Measurements from ENCODE around the gene MAN2A2. TPM values are rescaled to one million over a fixed set of nuclear protein-coding genes. Genes with fewer than 3 reads are reported as not detected.

Gene MAN2A2
- total RNA-seq (100 to 1,000 TPM; 119 to 158 (median 142) TPM), total RNA-seq (89.5 to 219 (median 171) reads per million in 29 experiments)
- 36.6 TPM for total RNA-seq (2013)

GRCh38 chr15:90902840-90903732, at the start of gene MAN2A2:
TSS of gene MAN2A2 (plus strand) at chr15:90903302. CDS start at chr15:90904208, 906 bp downstream.
- peak; percentile 64 to 70 (median 68) for ATAC-seq (replicated peaks in 1 of 4)
- ChIA-PET CTCF (interaction anchor here (0.5 to 4.7 kb wide), 8 partner anchors 20 to 837 kb away, joined by 3 to 78 read pairs (median 4); partner anchors contain the start of genes HDDC3 (in 2 of the 2) and UNC45A (in 1 of the 2)), POLR2A (interaction anchor here (0.5 to 1.0 kb wide), 9 partner anchors 17 to 869 kb away, joined by 3 to 8 read pairs (median 4); partner anchors contain the start of genes CIB1 (in 1 of the 2) and RCCD1 (in 1 of the 2))
- WGBS (ENCODE audit: insufficient coverage) = under 1% methylated on average over 77 of the region's 81 CpGs
- Histone ChIP-seq H3K36me3 (ENCODE audit: control insufficient read depth in 2 of 2, extremely low read depth in 1 of 2, insufficient read depth in 1 of 2, low read length in 1 of 2) (peaks cover 18 to 32% of the 10 kb centered on the region in 2 donors), H3K4me1 (ENCODE audit: control insufficient read depth in 1 of 2, extremely low read depth in 1 of 2, insufficient read depth in 2 of 2, low read length in 2 of 2) (peaks cover 3 to 19% of the 10 kb centered on the region in 2 experiments), H3K27ac (ENCODE audit: low read length) (peak within 1 kb of the TSS; percentile 84), H3K27me3 (replicated peaks in 1 of 2; ENCODE audit: control insufficient read depth in 2 of 2, extremely low read depth in 1 of 2, insufficient read depth in 2 of 2, low read length in 1 of 2) (no peaks in the 10 kb centered on the region), H3K4me3 (ENCODE audit: control insufficient read depth in 1 of 2, extremely low read depth in 1 of 2, low read length in 1 of 2) (peak within 1 kb of the TSS; percentile 80 to 86), H3K9me3 (no peaks in the 10 kb centered on the region)
- H3K4me3 Mint-ChIP-seq = peak within 1 kb of the TSS; percentile 82 to 88 (median 87)
- no peaks in the 10 kb centered on the region for H3K27me3 Mint-ChIP-seq
- H3K9me3 Mint-ChIP-seq = no peaks in the 10 kb centered on the region
- peaks cover 29% of the 10 kb centered on the region for H3K36me3 Mint-ChIP-seq
- peak within 1 kb of the TSS; percentile 90 for H3K27ac Mint-ChIP-seq
- DNase-seq = peak; percentile 28 to 80 (median 59)
- H3K4me1 Mint-ChIP-seq = peaks cover 24 to 27% (median 27%) of the 10 kb centered on the region in 3 donors

- ATAC-seq (replicated peaks in 1 of 4) = no peak
- Histone ChIP-seq H3K4me1 (ENCODE audit: control insufficient read depth in 1 of 2, extremely low read depth in 1 of 2, insufficient read depth in 2 of 2, low read length in 2 of 2) (peaks cover 7 to 80% of the 10 kb centered on the region in 2 experiments), H3K27me3 (replicated peaks in 1 of 2; ENCODE audit: control insufficient read depth in 2 of 2, extremely low read depth in 1 of 2, insufficient read depth in 2 of 2, low read length in 1 of 2) (peaks cover 0 to 6% of the 10 kb centered on the region in 2 experiments), H3K36me3 (ENCODE audit: control insufficient read depth in 2 of 2, extremely low read depth in 1 of 2, insufficient read depth in 1 of 2, low read length in 1 of 2) (no peaks in the 10 kb centered on the region), H3K27ac (ENCODE audit: low read length) (no peak overlapping the region), H3K9me3 (no peaks in the 10 kb centered on the region), H3K4me3 (ENCODE audit: control insufficient read depth in 1 of 2, extremely low read depth in 1 of 2, low read length in 1 of 2) (no peak overlapping the region)
- peaks cover 55 to 79% (median 76%) of the 10 kb centered on the region in 3 donors for H3K4me1 Mint-ChIP-seq
- peak overlapping the region in 1 of 2 donors; percentile 64 for H3K27ac Mint-ChIP-seq
- ChIA-PET POLR2A (interaction anchor here in 1 of 2 donors (0.6 kb wide), 1 partner anchor 205 kb away, joined by 3 read pairs; no protein-coding TSS in a partner anchor), CTCF (no interaction called here)
- H3K4me3 Mint-ChIP-seq = no peak overlapping the region
- 97% methylated on average over 8 of the region's 9 CpGs for WGBS (ENCODE audit: insufficient coverage)
- no peak for DNase-seq
- peaks cover 4% of the 10 kb centered on the region for H3K36me3 Mint-ChIP-seq
- no peaks in the 10 kb centered on the region for H3K9me3 Mint-ChIP-seq
- H3K27me3 Mint-ChIP-seq = no peaks in the 10 kb centered on the region
These were observed 48.0 kb upstream of the MAN2A2 start for GRCh38 chr15:90855139-90855538.

- H3K9me3 ChIP-seq = no peaks in the 10 kb centered on the region
- peaks cover 3 to 58% of the 10 kb centered on the region in 2 experiments for H3K4me1 ChIP-seq (ENCODE audit: control insufficient read depth in 1 of 2, extremely low read depth in 1 of 2, insufficient read depth in 2 of 2, low read length in 2 of 2)
- peaks cover 0 to 3% of the 10 kb centered on the region in 2 experiments for H3K27me3 ChIP-seq (replicated peaks in 1 of 2; ENCODE audit: control insufficient read depth in 2 of 2, extremely low read depth in 1 of 2, insufficient read depth in 2 of 2, low read length in 1 of 2)
- ChIA-PET POLR2A (no interaction called here), CTCF (interaction anchor here in 1 of 2 donors (1.4 kb wide), 1 partner anchor 19 kb away, joined by 3 read pairs; no protein-coding TSS in a partner anchor)
- no peaks in the 10 kb centered on the region for H3K36me3 Mint-ChIP-seq
- no peak overlapping the region for H3K4me3 Mint-ChIP-seq
- WGBS (ENCODE audit: insufficient coverage) = 85% methylated on average over 3 of the region's 8 CpGs
- H3K27me3 Mint-ChIP-seq = no peaks in the 10 kb centered on the region
- no peaks in the 10 kb centered on the region for H3K9me3 Mint-ChIP-seq
- H3K36me3 ChIP-seq (ENCODE audit: control insufficient read depth in 2 of 2, extremely low read depth in 1 of 2, insufficient read depth in 1 of 2, low read length in 1 of 2) = no peaks in the 10 kb centered on the region
- DNase-seq (no peak), ATAC-seq (replicated peaks in 1 of 4) (no peak)
- H3K27ac Mint-ChIP-seq = peak overlapping the region; percentile 22 to 76
- peaks cover 36 to 60% (median 56%) of the 10 kb centered on the region in 3 donors for H3K4me1 Mint-ChIP-seq
- H3K4me3 ChIP-seq (ENCODE audit: control insufficient read depth in 1 of 2, extremely low read depth in 1 of 2, low read length in 1 of 2) = no peak overlapping the region
- peak overlapping the region; percentile 84 for H3K27ac ChIP-seq (ENCODE audit: low read length)
These were observed 45.8 kb upstream of the MAN2A2 start for GRCh38 chr15:90857337-90857736.

GRCh38 chr15:90857883-90858443, 45.1 kb upstream of the MAN2A2 start:
- Histone ChIP-seq H3K36me3 (ENCODE audit: control insufficient read depth in 2 of 2, extremely low read depth in 1 of 2, insufficient read depth in 1 of 2, low read length in 1 of 2) (no peaks in the 10 kb centered on the region), H3K27ac (ENCODE audit: low read length) (peak overlapping the region; percentile 84), H3K4me1 (ENCODE audit: control insufficient read depth in 1 of 2, extremely low read depth in 1 of 2, insufficient read depth in 2 of 2, low read length in 2 of 2) (peaks cover 3 to 52% of the 10 kb centered on the region in 2 experiments), H3K27me3 (replicated peaks in 1 of 2; ENCODE audit: control insufficient read depth in 2 of 2, extremely low read depth in 1 of 2, insufficient read depth in 2 of 2, low read length in 1 of 2) (peaks cover 0 to 3% of the 10 kb centered on the region in 2 experiments), H3K4me3 (ENCODE audit: control insufficient read depth in 1 of 2, extremely low read depth in 1 of 2, low read length in 1 of 2) (no peak overlapping the region), H3K9me3 (no peaks in the 10 kb centered on the region)
- no peak for ATAC-seq (replicated peaks in 1 of 4)
- Mint-ChIP-seq H3K27me3 (no peaks in the 10 kb centered on the region), H3K9me3 (no peaks in the 10 kb centered on the region), H3K27ac (no peak overlapping the region), H3K4me3 (no peak overlapping the region), H3K36me3 (no peaks in the 10 kb centered on the region), H3K4me1 (peaks cover 30 to 53% (median 50%) of the 10 kb centered on the region in 3 donors)
- peak in 1 of 35 experiments; percentile 43 for DNase-seq
- 86% methylated on average over 5 of the region's 8 CpGs for WGBS (ENCODE audit: insufficient coverage)
- POLR2A ChIA-PET = no interaction called here
- CTCF ChIA-PET = interaction anchor here in 1 of 2 donors (1.4 kb wide), 1 partner anchor 20 kb away, joined by 3 read pairs; no protein-coding TSS in a partner anchor

GRCh38 chr15:90859234-90860131, 43.6 kb upstream of the MAN2A2 start:
- Histone ChIP-seq H3K4me3 (ENCODE audit: control insufficient read depth in 1 of 2, extremely low read depth in 1 of 2, low read length in 1 of 2) (no peak overlapping the region), H3K4me1 (ENCODE audit: control insufficient read depth in 1 of 2, extremely low read depth in 1 of 2, insufficient read depth in 2 of 2, low read length in 2 of 2) (peaks cover 3 to 40% of the 10 kb centered on the region in 2 experiments), H3K36me3 (ENCODE audit: control insufficient read depth in 2 of 2, extremely low read depth in 1 of 2, insufficient read depth in 1 of 2, low read length in 1 of 2) (no peaks in the 10 kb centered on the region), H3K27ac (ENCODE audit: low read length) (no peak overlapping the region), H3K9me3 (no peaks in the 10 kb centered on the region), H3K27me3 (replicated peaks in 1 of 2; ENCODE audit: control insufficient read depth in 2 of 2, extremely low read depth in 1 of 2, insufficient read depth in 2 of 2, low read length in 1 of 2) (peaks cover 0 to 3% of the 10 kb centered on the region in 2 experiments)
- Mint-ChIP-seq H3K4me1 (peaks cover 21 to 42% (median 41%) of the 10 kb centered on the region in 3 donors), H3K9me3 (no peaks in the 10 kb centered on the region), H3K27ac (no peak overlapping the region), H3K4me3 (no peak overlapping the region), H3K27me3 (no peaks in the 10 kb centered on the region), H3K36me3 (no peaks in the 10 kb centered on the region)
- ATAC-seq (replicated peaks in 1 of 4) = no peak
- no peak for DNase-seq
- 78% methylated on average over 8 of the region's 10 CpGs for WGBS (ENCODE audit: insufficient coverage)
- CTCF ChIA-PET = no interaction called here
- POLR2A ChIA-PET = interaction anchor here (0.6 kb wide), 2 partner anchors 12 to 45 kb away, joined by 4 to 6 read pairs; no protein-coding TSS in a partner anchor

Data from T-cell (primary cell).